Osteoblast (primary cell): ENCODE measurements around the gene RASAL2. TPM values are rescaled to one million over a fixed set of nuclear protein-coding genes. Genes with fewer than 3 reads are reported as not detected.

Experiments
- DNase-seq: peaks from one replicate; pipeline ENCODE4 v3.0.0; 2011; ENCODE audit warnings: low spot score, mixed read lengths; ENCODE audit not compliant: insufficient read length; ENCODE audit errors: missing footprints
- H2AFZ ChIP-seq: 2 replicates; pipeline ENCODE4 v1.6.0; 2011; ENCODE audit warnings: mild to moderate bottlenecking, low read length
- H3K27ac ChIP-seq: 2 replicates; pipeline ENCODE4 v1.5.1; 2011; ENCODE audit warnings: mild to moderate bottlenecking, low read depth, low read length, moderate library complexity
- H3K27me3 ChIP-seq: 2 replicates; pipeline ENCODE4 v1.6.0; 2012; ENCODE audit warnings: mild to moderate bottlenecking, control low read depth, inconsistent platforms, low read length, moderate library complexity; ENCODE audit not compliant: insufficient read depth
- H3K36me3 ChIP-seq: 2 replicates; pipeline ENCODE4 v1.5.1; 2011; ENCODE audit warnings: mild to moderate bottlenecking, low read length, control low read depth, moderate library complexity; ENCODE audit not compliant: insufficient read depth
- H3K4me1 ChIP-seq: 2 replicates; pipeline ENCODE4 v1.5.1; 2011; ENCODE audit warnings: mild to moderate bottlenecking, low read length, control low read depth, moderate library complexity; ENCODE audit not compliant: insufficient read depth
- H3K4me2 ChIP-seq: 2 replicates; pipeline ENCODE4 v1.6.0; 2011; ENCODE audit warnings: mild to moderate bottlenecking, low read length; ENCODE audit not compliant: insufficient read depth
- H3K4me3 ChIP-seq: fragments of 200-600 bp; sonication (generic); 3 replicates; pipeline ENCODE4 v1.5.1; 2012; ENCODE audit warnings: mild to moderate bottlenecking, low read length, inconsistent platforms; ENCODE audit not compliant: insufficient read depth
- H3K79me2 ChIP-seq: 2 replicates; pipeline ENCODE4 v1.6.0; 2012; ENCODE audit warnings: mild to moderate bottlenecking, low read length, control low read depth, inconsistent platforms; ENCODE audit not compliant: insufficient read depth
- H3K9me3 ChIP-seq: 2 replicates; pipeline ENCODE4 v1.5.1; 2011; ENCODE audit warnings: low read depth, low read length, control low read depth
- H4K20me1 ChIP-seq: 2 replicates; pipeline ENCODE4 v1.6.0; 2012; ENCODE audit warnings: mild to moderate bottlenecking, low read length, control low read depth; ENCODE audit not compliant: insufficient read depth
- total RNA-seq: library from RNA; depleted of rRNA; stranded (reverse); fragments of >200 nt; gene quantifications from 2 replicates; pipeline ENCODE4 v1.2.3, GENCODE V29; 2012
- TF ChIP-seq, protein P1 (sequence below): IDR thresholded peaks from 2 replicates; pipeline ENCODE4 v1.5.1; 2011; ENCODE audit warnings: mild to moderate bottlenecking, low read depth, low read length, moderate library complexity; ENCODE audit errors: extremely low read depth

RASAL2 gene
- total RNA-seq, 1 donor = 59.4 TPM

DNA sequence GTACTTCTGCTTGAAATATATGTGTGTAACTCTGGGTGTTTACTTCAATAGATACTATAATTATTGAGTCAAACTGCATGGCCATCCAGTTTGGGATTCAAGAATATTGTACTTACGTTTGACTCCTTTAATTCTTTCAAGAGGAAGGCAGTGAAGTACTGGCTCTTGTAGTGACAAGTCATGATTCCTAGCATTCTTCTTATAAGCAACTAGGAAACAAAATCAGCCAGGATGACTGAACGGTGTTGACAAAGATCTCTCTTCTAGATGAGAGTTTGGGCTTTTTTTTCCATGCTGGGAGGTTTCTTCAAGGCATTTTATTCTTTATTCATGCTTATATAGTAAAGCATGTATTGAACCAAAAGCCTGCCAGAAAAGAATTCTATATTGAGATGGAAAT, 344.5 kb downstream of the RASAL2 start:
- Histone ChIP-seq H3K4me3 (no peak overlapping the region), H3K4me2 (no peak overlapping the region), H3K27ac (no peak overlapping the region), H4K20me1 (no peaks in the 10 kb centered on the region), H2AFZ (no peak overlapping the region), H3K79me2 (no peaks in the 10 kb centered on the region), H3K36me3 (peaks cover 15% of the 10 kb centered on the region), H3K4me1 (no peaks in the 10 kb centered on the region), H3K27me3 (no peaks in the 10 kb centered on the region), H3K9me3 (no peaks in the 10 kb centered on the region)
- no peak for DNase-seq
- TF ChIP-seq, protein P1, sequence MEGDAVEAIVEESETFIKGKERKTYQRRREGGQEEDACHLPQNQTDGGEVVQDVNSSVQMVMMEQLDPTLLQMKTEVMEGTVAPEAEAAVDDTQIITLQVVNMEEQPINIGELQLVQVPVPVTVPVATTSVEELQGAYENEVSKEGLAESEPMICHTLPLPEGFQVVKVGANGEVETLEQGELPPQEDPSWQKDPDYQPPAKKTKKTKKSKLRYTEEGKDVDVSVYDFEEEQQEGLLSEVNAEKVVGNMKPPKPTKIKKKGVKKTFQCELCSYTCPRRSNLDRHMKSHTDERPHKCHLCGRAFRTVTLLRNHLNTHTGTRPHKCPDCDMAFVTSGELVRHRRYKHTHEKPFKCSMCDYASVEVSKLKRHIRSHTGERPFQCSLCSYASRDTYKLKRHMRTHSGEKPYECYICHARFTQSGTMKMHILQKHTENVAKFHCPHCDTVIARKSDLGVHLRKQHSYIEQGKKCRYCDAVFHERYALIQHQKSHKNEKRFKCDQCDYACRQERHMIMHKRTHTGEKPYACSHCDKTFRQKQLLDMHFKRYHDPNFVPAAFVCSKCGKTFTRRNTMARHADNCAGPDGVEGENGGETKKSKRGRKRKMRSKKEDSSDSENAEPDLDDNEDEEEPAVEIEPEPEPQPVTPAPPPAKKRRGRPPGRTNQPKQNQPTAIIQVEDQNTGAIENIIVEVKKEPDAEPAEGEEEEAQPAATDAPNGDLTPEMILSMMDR = no peak

DNA sequence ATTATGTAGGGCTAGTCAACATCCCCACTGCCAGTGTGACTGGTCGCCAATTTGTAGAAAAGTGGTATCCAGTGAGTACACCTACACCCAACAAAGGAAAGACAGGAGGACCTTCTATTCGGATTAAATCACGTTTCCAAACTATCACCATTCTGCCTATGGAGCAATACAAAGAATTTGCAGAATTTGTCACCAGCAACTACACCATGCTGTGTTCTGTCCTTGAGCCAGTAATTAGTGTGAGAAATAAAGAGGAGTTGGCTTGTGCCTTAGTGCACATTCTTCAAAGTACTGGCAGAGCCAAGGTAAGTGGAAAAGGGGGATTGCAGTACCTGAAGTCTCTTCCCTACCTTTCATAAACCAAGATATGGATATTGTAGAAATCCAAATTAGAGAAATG, 349.0 kb downstream of the RASAL2 start:
- TF ChIP-seq, protein P1 = no peak
- H4K20me1 ChIP-seq = no peaks in the 10 kb centered on the region
- H3K4me3 ChIP-seq = no peak overlapping the region
- H3K4me1 ChIP-seq = no peaks in the 10 kb centered on the region
- no peak overlapping the region for H3K4me2 ChIP-seq
- H3K9me3 ChIP-seq = no peaks in the 10 kb centered on the region
- H3K27me3 ChIP-seq = no peaks in the 10 kb centered on the region
- DNase-seq = no peak
- no peak overlapping the region for H3K27ac ChIP-seq
- H3K79me2 ChIP-seq = no peaks in the 10 kb centered on the region
- H2AFZ ChIP-seq = no peak overlapping the region
- H3K36me3 ChIP-seq = peaks cover 22% of the 10 kb centered on the region

GRCh38 chr1:178450871-178451270, 357.0 kb downstream of the RASAL2 start:
- no peak overlapping the region for H3K4me3 ChIP-seq
- no peaks in the 10 kb centered on the region for H3K27me3 ChIP-seq
- H2AFZ ChIP-seq = no peak overlapping the region

DNA sequence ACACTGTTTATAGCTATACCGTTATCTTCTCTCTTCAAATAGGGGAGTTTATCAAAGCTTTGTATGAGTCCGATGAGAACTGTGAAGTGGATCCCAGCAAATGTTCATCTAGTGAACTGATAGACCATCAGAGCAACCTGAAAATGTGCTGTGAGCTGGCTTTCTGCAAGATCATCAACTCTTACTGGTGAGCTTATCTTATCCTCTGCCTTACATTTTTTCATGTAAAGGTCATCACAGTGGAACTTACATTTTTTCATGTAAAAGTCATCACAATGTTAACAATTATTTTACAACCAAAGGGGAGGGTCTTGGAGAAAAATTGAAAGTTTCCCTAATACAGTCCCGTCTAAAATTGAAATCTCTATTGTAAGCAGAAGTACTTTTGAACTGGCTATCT, 357.6 kb downstream of the RASAL2 start:
- peaks cover 20% of the 10 kb centered on the region for H3K36me3 ChIP-seq
- H4K20me1 ChIP-seq = no peaks in the 10 kb centered on the region
- H3K79me2 ChIP-seq = no peaks in the 10 kb centered on the region
- H3K4me1 ChIP-seq = peaks cover 11% of the 10 kb centered on the region
- H3K27ac ChIP-seq = no peak overlapping the region
- H2AFZ ChIP-seq = no peak overlapping the region
- H3K4me2 ChIP-seq = peak overlapping the region; percentile 27
- TF ChIP-seq, protein P1 = no peak
- DNase-seq = no peak
- H3K4me3 ChIP-seq = no peak overlapping the region
- no peaks in the 10 kb centered on the region for H3K27me3 ChIP-seq
- no peaks in the 10 kb centered on the region for H3K9me3 ChIP-seq

More at GRCh38 chr1:178450871-178451270, 357.0 kb downstream of the RASAL2 start:
- Histone ChIP-seq H3K36me3 (peaks cover 14% of the 10 kb centered on the region), H3K4me2 (peak overlapping the region; percentile 27), H3K9me3 (no peaks in the 10 kb centered on the region), H3K4me1 (peaks cover 11% of the 10 kb centered on the region), H4K20me1 (no peaks in the 10 kb centered on the region), H3K27ac (no peak overlapping the region), H3K79me2 (no peaks in the 10 kb centered on the region)
- no peak for DNase-seq
- TF ChIP-seq, protein P1 = no peak
